ENCODE data around the gene CACNA1C. TPM values are rescaled to one million over a fixed set of nuclear protein-coding genes. Genes with fewer than 3 reads are reported as not detected.

Gene CACNA1C
- total RNA-seq, 4 donors from 2014 or later = 1.4 to 3.7 (median 2.2) TPM

DNA sequence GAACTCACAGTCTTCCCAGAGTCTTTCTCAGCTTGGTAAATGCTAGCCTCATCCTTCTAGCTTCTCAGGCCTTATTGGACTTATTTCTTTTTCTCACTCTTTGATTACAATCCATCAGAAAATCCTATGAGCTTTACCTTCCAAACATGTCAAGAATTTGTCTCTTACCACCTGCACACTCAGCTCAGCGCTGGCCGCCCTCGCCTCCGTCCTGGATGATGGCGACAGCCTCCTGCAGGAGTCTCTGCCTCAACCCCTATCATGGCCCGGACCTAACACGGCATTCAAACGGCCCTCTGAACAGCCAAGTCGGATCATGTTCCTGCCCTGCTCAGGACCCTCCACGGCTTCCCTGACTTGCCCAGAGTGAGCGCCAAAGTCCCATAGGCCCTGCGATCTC is 408.9 kb downstream of the CACNA1C start:
- DNase-seq (ENCODE audit: low spot score in 2 of 2) = no peak
- Histone ChIP-seq H3K27me3 (no peaks in the 10 kb centered on the region), H3K4me1 (no peaks in the 10 kb centered on the region), H3K36me3 (no peaks in the 10 kb centered on the region), H3K27ac (no peak overlapping the region), H3K9me3 (no peaks in the 10 kb centered on the region), H3K4me3 (no peak overlapping the region)
- WGBS = 88% methylated on average over 12 of the region's 12 CpGs
- TF ChIP-seq, protein P1, sequence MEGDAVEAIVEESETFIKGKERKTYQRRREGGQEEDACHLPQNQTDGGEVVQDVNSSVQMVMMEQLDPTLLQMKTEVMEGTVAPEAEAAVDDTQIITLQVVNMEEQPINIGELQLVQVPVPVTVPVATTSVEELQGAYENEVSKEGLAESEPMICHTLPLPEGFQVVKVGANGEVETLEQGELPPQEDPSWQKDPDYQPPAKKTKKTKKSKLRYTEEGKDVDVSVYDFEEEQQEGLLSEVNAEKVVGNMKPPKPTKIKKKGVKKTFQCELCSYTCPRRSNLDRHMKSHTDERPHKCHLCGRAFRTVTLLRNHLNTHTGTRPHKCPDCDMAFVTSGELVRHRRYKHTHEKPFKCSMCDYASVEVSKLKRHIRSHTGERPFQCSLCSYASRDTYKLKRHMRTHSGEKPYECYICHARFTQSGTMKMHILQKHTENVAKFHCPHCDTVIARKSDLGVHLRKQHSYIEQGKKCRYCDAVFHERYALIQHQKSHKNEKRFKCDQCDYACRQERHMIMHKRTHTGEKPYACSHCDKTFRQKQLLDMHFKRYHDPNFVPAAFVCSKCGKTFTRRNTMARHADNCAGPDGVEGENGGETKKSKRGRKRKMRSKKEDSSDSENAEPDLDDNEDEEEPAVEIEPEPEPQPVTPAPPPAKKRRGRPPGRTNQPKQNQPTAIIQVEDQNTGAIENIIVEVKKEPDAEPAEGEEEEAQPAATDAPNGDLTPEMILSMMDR (IDR thresholded peaks at IDR 0.05) = no peak
- TF ChIP-seq EP300 (IDR thresholded peaks at IDR 0.05) (no peak), POLR2A (IDR thresholded peaks at IDR 0.05) (no peak), POLR2AphosphoS5 (IDR thresholded peaks at IDR 0.05) (no peak)

DNA sequence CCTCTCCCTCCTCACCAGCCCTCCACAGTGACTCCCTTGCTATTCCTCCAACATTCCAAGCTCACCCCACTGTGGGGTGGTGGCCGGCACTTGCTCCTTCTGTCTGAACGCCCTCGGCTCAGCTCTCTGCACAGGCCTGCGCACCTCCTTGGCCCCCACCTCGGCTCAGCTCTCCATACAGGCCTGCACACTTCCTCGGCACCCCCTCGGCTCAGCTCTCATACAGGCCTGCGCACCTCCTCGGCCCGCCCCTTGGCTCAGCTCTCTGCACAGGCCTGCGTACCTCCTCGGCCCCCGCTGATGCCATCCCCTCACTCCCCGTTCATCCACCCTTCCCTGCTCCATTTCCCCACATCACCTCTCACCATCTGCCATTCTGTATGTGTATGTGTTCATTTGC is 409.3 kb downstream of the CACNA1C start:
- no peaks in the 10 kb centered on the region for H3K9me3 ChIP-seq
- no peak overlapping the region for H3K4me3 ChIP-seq
- no peaks in the 10 kb centered on the region for H3K4me1 ChIP-seq
- H3K27me3 ChIP-seq = no peaks in the 10 kb centered on the region
- TF ChIP-seq POLR2A (IDR thresholded peaks at IDR 0.05) (no peak), EP300 (IDR thresholded peaks at IDR 0.05) (no peak), POLR2AphosphoS5 (IDR thresholded peaks at IDR 0.05) (no peak)
- TF ChIP-seq, protein P1 (IDR thresholded peaks at IDR 0.05) = no peak
- 84% methylated on average over 14 of the region's 14 CpGs for WGBS
- DNase-seq (ENCODE audit: low spot score in 2 of 2) = no peak
- no peak overlapping the region for H3K27ac ChIP-seq
- no peaks in the 10 kb centered on the region for H3K36me3 ChIP-seq

DNA sequence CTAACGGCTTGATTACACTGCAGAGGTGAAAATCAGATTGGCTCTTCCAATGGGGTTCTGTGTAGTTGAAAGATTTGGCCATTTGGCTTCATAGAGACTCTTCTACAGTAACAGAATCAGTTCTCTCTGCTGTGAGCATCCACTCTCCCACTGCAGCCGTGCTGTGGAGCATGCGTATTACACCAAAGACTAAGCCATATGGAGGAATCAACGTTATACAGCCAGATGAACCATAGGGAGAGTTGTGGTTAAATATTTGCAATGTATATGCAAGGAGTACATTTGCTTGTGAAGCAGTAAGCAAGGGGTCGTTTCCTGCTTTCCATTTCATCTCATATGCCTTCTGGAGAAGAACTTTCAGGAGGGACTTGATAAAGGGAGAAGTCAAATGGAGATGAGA is 410.9 kb downstream of the CACNA1C start:
- Histone ChIP-seq H3K27ac (no peak overlapping the region), H3K4me3 (no peak overlapping the region), H3K36me3 (no peaks in the 10 kb centered on the region), H3K4me1 (no peaks in the 10 kb centered on the region), H3K27me3 (peaks cover 4% of the 10 kb centered on the region), H3K9me3 (no peaks in the 10 kb centered on the region)
- no peak for DNase-seq (ENCODE audit: low spot score in 2 of 2)
- no peak for TF ChIP-seq EP300 (IDR thresholded peaks at IDR 0.05)
- TF ChIP-seq, protein P1 (IDR thresholded peaks at IDR 0.05) = no peak
- TF ChIP-seq POLR2AphosphoS5 (IDR thresholded peaks at IDR 0.05) = no peak
- TF ChIP-seq POLR2A (IDR thresholded peaks at IDR 0.05) = no peak
- 68% methylated on average over 5 of the region's 5 CpGs for WGBS

DNA sequence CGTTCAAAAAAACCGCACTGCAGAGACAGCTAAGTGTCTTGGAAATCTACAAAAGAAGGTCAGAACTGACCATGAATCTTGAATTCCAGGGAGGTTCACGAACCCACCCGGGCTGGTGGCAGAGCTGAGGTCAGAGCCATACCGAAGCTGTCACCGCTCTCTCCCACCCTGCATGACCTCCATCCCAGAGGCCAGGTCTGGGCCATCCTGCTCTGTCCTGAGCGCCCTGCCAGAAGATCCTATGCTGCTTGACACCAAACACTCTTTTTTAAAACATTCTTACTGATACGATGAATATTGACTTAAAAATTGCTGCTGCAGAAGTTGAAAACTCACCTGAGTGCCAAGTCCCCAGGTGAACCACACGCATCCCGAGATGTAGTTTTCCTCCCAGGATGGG is 412.9 kb downstream of the CACNA1C start:
- Histone ChIP-seq H3K9me3 (no peaks in the 10 kb centered on the region), H3K27me3 (peaks cover 4% of the 10 kb centered on the region), H3K27ac (no peak overlapping the region), H3K4me3 (no peak overlapping the region), H3K36me3 (no peaks in the 10 kb centered on the region), H3K4me1 (no peaks in the 10 kb centered on the region)
- TF ChIP-seq EP300 (IDR thresholded peaks at IDR 0.05) (no peak), POLR2AphosphoS5 (IDR thresholded peaks at IDR 0.05) (no peak), POLR2A (IDR thresholded peaks at IDR 0.05) (no peak)
- TF ChIP-seq, protein P1 (IDR thresholded peaks at IDR 0.05) = no peak
- WGBS = 82% methylated on average over 10 of the region's 10 CpGs
- no peak for DNase-seq (ENCODE audit: low spot score in 2 of 2)

DNA sequence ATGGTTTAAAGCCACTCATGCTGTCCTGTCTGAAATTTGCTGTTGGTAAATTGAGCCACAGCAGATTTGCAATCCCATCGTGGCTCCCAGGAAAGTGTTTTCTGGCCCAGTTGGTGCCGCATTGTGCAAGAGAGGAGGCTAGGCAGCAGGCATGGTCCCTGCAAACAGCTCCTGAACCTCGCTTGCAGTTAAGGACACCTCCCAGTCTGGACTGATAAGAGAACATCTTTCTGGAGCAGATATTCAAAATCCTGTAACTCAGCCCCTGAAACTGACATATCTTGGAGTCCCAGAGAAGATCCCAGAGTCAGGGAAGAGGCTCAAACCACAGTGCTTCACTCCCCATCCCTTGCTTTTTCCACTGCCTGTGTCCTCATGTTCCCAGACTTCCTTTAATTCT is 413.4 kb downstream of the CACNA1C start:
- H3K36me3 ChIP-seq = no peaks in the 10 kb centered on the region
- 91% methylated on average over 3 of the region's 3 CpGs for WGBS
- no peaks in the 10 kb centered on the region for H3K9me3 ChIP-seq
- no peak overlapping the region for H3K27ac ChIP-seq
- H3K27me3 ChIP-seq = peaks cover 4% of the 10 kb centered on the region
- H3K4me3 ChIP-seq = no peak overlapping the region
- DNase-seq (ENCODE audit: low spot score in 2 of 2) = no peak
- H3K4me1 ChIP-seq = no peaks in the 10 kb centered on the region
- TF ChIP-seq POLR2AphosphoS5 (IDR thresholded peaks at IDR 0.05) (no peak), EP300 (IDR thresholded peaks at IDR 0.05) (no peak), POLR2A (IDR thresholded peaks at IDR 0.05) (no peak)
- TF ChIP-seq, protein P1 (IDR thresholded peaks at IDR 0.05) = no peak

Data from suprapubic skin (tissue), 4 donors.